Right lobe of liver (tissue), 4 donors: Measurements from ENCODE around the gene PPM1H.

ENCODE experiments used
- CTCF ChIP-seq, 4 donors: fragments of 200-600 bp in 3 of 4; fragments of 450-650 bp in 1 of 4; IDR thresholded peaks; one replicate each; pipeline versions ENCODE4 v1.5.1 to v1.8.0; 2016 to 2022; ENCODE audit warnings: antibody characterized with exemption in 4 of 4, mild to moderate bottlenecking in 2 of 4
- POLR2A ChIP-seq: fragments of 450-650 bp; IDR thresholded peaks from one replicate; pipeline ENCODE4 v1.6.1; 2017; ENCODE audit warnings: antibody characterized with exemption, mild to moderate bottlenecking
- donor health status: DM: no; HTN: no; CAD: no.
- donor health status: DM: no; HTN: no; CAD: no.
- donor health status: DM: no; HTN: yes; CAD: no.

GRCh38 chr12:62749586-62749985, 185.4 kb downstream of the PPM1H start:
- TF ChIP-seq CTCF (IDR thresholded peaks at IDR 0.05) (no peak), POLR2A (no peak)
